Progenitor cell of endocrine pancreas (in vitro differentiated cells): Measurements from ENCODE around the gene IL32. TPM values are rescaled to one million over a fixed set of nuclear protein-coding genes. Genes with fewer than 3 reads are reported as not detected.

Experiments
- DNase-seq: peaks from one replicate; pipeline ENCODE4 v3.0.0; 2021; ENCODE audit warnings: low spot score; ENCODE audit not compliant: unreplicated experiment
- H3K27ac Mint-ChIP-seq: 2 replicates; pipeline ENCODE4 v1.8.0; 2021; ENCODE audit warnings: mild to moderate bottlenecking, moderate library complexity, mixed read lengths
- H3K27me3 Mint-ChIP-seq: 2 replicates; pipeline ENCODE4 v1.8.0; 2021; ENCODE audit warnings: mixed read lengths
- H3K36me3 Mint-ChIP-seq: 2 replicates; pipeline ENCODE4 v1.8.0; 2022; ENCODE audit warnings: mixed read lengths; ENCODE audit not compliant: insufficient read depth
- H3K4me1 Mint-ChIP-seq: 2 replicates; pipeline ENCODE4 v1.8.0; 2021; ENCODE audit warnings: low read depth, mixed read lengths
- H3K4me3 Mint-ChIP-seq: 2 replicates; pipeline ENCODE4 v1.8.0; 2021; ENCODE audit warnings: low read depth, mild to moderate bottlenecking, moderate library complexity, mixed read lengths
- H3K9me3 Mint-ChIP-seq: 2 replicates; pipeline ENCODE4 v1.8.0; 2021; ENCODE audit warnings: low read depth, mixed read lengths
- total RNA-seq: library from RNA; stranded (reverse); gene quantifications from 2 replicates; pipeline ENCODE4 v1.2.1, GENCODE V29; 2021
- TF ChIP-seq, protein P1 (sequence below): fragments of 200-600 bp; sonication (generic); IDR thresholded peaks from one replicate; pipeline ENCODE4 v1.5.0; 2021; ENCODE audit warnings: antibody characterized with exemption, mild to moderate bottlenecking; ENCODE audit not compliant: unreplicated experiment

Gene IL32
- total RNA-seq, 1 donor from 2014 or later, result 2.9 TPM

DNA sequence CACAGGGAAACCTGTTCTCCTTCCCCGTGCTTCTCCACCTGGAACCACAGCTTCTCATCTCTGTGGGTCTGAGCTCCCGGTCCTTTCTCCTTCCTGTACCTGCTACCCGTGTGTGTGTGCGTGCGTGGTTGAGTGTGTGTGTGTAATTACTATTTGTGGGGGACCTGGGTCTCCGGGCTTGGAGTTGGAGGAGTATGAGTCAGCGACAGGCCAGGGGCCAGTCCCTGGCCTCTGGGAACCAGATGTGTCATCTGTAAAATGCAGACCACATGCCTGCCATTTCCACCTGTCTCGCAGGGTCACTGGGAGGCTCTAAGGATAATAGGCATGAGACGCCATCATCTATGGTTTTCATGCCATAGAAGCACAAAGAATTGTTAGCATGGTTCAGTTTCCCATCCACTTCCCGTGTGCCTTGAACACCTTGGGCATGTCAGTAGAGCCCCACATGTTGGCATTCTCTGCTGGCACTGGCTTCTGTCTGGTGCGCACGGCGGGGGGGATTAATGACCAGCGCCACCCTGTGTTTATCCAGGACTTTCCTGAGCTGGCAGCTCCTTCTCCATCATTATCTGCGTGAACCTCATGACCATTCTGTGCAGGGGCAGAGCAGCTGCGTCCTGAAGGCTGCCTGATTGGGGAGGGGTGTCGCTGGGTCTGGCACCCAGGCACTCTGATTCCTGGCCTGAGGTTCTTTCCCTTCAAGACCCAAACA is 48.5 kb downstream of the IL32 start:
- TF ChIP-seq, protein P1, sequence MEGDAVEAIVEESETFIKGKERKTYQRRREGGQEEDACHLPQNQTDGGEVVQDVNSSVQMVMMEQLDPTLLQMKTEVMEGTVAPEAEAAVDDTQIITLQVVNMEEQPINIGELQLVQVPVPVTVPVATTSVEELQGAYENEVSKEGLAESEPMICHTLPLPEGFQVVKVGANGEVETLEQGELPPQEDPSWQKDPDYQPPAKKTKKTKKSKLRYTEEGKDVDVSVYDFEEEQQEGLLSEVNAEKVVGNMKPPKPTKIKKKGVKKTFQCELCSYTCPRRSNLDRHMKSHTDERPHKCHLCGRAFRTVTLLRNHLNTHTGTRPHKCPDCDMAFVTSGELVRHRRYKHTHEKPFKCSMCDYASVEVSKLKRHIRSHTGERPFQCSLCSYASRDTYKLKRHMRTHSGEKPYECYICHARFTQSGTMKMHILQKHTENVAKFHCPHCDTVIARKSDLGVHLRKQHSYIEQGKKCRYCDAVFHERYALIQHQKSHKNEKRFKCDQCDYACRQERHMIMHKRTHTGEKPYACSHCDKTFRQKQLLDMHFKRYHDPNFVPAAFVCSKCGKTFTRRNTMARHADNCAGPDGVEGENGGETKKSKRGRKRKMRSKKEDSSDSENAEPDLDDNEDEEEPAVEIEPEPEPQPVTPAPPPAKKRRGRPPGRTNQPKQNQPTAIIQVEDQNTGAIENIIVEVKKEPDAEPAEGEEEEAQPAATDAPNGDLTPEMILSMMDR, result no peak
- no peak for DNase-seq
- H3K27ac Mint-ChIP-seq, result peak overlapping the region; percentile 45
- peaks cover 19% of the 10 kb centered on the region for H3K4me1 Mint-ChIP-seq
- H3K9me3 Mint-ChIP-seq, result no peaks in the 10 kb centered on the region
- H3K27me3 Mint-ChIP-seq, result peaks cover 3% of the 10 kb centered on the region
- H3K4me3 Mint-ChIP-seq, result peak overlapping the region; percentile 89
- H3K36me3 Mint-ChIP-seq, result peaks cover 3% of the 10 kb centered on the region

DNA sequence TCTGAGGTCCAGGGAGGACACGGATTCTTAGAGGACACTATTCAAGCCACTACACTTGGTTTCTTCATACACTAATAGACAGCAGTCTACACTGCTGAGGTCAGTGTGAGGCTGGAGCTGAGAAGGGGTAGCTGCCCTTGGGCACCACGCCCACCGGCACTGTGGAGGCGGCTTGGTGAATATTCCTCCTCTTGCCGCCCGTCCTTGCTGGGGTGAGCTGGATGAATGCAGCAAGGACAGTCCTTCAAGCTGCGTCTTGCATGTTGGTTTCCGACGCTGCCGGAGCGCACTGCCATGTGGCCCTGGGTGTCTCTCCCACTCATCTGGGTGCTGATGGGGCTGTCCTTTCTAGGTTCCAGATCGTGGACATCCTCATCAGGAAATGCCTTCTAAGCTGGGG is 49.6 kb downstream of the IL32 start:
- TF ChIP-seq, protein P1, result no peak
- no peak for DNase-seq
- Mint-ChIP-seq H3K4me1 (peaks cover 19% of the 10 kb centered on the region), H3K4me3 (peak overlapping the region; percentile 60), H3K9me3 (no peaks in the 10 kb centered on the region), H3K36me3 (peaks cover 6% of the 10 kb centered on the region), H3K27me3 (no peaks in the 10 kb centered on the region), H3K27ac (no peak overlapping the region)

DNA sequence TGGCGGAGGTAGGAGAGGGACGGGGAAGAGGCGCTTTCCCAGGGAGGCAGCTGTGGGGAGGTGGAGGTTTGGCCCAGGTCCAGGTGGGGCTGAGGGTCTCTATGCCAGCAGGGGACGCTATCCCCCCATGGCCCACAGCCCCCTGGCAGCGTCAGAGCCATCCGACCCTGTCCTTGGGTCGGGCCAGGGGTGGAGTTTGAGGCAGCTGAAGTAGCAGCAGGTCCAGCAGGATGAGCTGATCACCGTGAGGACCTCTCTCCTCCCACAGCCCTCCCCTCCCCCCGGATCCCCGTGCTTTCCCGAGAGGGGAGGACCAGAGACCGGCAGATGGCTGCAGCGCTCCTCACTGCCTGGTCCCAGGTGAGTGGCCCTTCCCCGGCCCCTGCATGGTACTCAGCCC is 50.1 kb downstream of the IL32 start:
- TF ChIP-seq, protein P1, result no peak
- Mint-ChIP-seq H3K4me1 (peaks cover 19% of the 10 kb centered on the region), H3K27ac (no peak overlapping the region), H3K27me3 (no peaks in the 10 kb centered on the region), H3K9me3 (no peaks in the 10 kb centered on the region), H3K36me3 (peaks cover 6% of the 10 kb centered on the region), H3K4me3 (no peak overlapping the region)
- DNase-seq, result no peak

DNA sequence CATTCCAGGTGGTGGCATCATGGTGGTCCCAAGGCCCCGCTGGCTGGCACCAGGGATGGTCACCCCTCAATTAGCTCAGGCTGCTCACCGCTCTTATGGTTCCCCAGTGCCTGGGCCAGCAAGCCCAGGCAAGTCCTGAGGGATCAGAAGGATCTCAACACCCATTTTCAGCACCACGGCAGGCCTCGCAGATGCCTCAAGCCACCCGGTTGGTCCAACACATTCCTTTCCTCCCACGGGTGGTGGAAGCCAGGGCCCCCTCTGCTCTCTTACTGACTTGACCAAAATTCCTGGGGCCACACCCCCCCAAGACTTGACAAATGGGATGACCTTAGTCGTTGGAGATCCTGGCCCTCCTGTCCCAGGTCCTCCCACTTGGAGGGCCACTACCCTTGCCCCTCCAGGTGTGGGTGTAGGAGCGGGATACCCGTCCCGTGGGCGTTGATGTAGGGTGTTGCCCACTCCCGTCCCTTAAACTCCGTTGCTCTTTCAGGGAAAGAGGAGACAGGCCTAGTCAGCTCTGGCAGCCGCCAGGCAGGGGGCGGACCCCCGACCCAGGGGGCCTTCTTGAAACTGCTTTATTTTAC is 52.9 kb downstream of the IL32 start:
- DNase-seq, result no peak
- no peak overlapping the region for H3K4me3 Mint-ChIP-seq
- no peaks in the 10 kb centered on the region for H3K9me3 Mint-ChIP-seq
- H3K36me3 Mint-ChIP-seq, result peaks cover 8% of the 10 kb centered on the region
- TF ChIP-seq, protein P1, result no peak
- H3K27ac Mint-ChIP-seq, result no peak overlapping the region
- H3K4me1 Mint-ChIP-seq, result peaks cover 9% of the 10 kb centered on the region
- H3K27me3 Mint-ChIP-seq, result no peaks in the 10 kb centered on the region

DNA sequence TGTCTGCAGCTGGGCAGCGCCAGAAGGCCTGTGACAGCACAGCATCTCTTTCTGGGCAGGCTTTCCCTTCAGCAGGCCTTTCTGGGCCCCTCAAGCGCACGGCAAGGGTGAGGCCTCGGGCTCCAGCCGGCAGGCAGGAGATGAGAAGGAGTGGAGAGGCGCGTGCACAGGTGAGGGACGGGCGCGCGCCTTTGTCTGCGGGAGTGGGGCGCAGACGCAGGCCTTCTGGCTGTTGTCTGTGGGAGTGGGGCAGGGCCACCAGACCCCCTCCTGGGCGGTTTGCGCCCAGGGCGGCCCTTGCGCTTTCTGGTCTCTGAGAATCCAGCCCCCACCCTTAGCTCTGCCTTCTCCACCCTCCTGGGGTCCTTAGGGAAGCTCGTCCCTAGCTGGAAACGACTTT is 53.4 kb downstream of the IL32 start:
- H3K9me3 Mint-ChIP-seq, result no peaks in the 10 kb centered on the region
- peaks cover 8% of the 10 kb centered on the region for H3K4me1 Mint-ChIP-seq
- DNase-seq, result no peak
- H3K27ac Mint-ChIP-seq, result no peak overlapping the region
- no peaks in the 10 kb centered on the region for H3K27me3 Mint-ChIP-seq
- TF ChIP-seq, protein P1, result no peak
- H3K4me3 Mint-ChIP-seq, result no peak overlapping the region
- H3K36me3 Mint-ChIP-seq, result peaks cover 8% of the 10 kb centered on the region

Other genes with a start within 250 kb of the IL32 start
- gene PRSS21, start 248.4 kb upstream of the IL32 start, total RNA-seq, result not detected in 2 replicates
- gene ZG16B, start 235.3 kb upstream of the IL32 start, total RNA-seq, result not detected in 2 replicates
- 23.3 and 25.9 TPM in 2 replicates for gene PRSS22, start 207.5 kb upstream of the IL32 start, total RNA-seq
- gene FLYWCH2, start 182.4 kb upstream of the IL32 start, total RNA-seq, result 26.3 and 26.9 TPM in 2 replicates
- 19.5 and 20.7 TPM in 2 replicates for gene FLYWCH1, start 153.7 kb upstream of the IL32 start, total RNA-seq
- 0.31 and 0.47 TPM in 2 replicates for gene KREMEN2, start 101.4 kb upstream of the IL32 start, total RNA-seq
- 13.0 and 13.1 TPM in 2 replicates for gene PAQR4, start 96.3 kb upstream of the IL32 start, total RNA-seq
- gene PKMYT1, start 85.2 kb upstream of the IL32 start, total RNA-seq, result 33.7 and 36.5 TPM in 2 replicates
- gene CLDN9, start 52.7 kb upstream of the IL32 start, total RNA-seq, result 2.2 and 2.9 TPM in 2 replicates
- 563 and 578 TPM in 2 replicates for gene CLDN6, start 47.5 kb upstream of the IL32 start, total RNA-seq
- 44.3 and 57.4 TPM in 2 replicates for gene TNFRSF12A, start 45.3 kb upstream of the IL32 start, total RNA-seq
- gene HCFC1R1, start 41.7 kb upstream of the IL32 start, total RNA-seq, result 22.4 and 25.3 TPM in 2 replicates
- 44.1 and 47.4 TPM in 2 replicates for gene THOC6, start 41.6 kb upstream of the IL32 start, total RNA-seq
- 10.4 and 11.7 TPM in 2 replicates for gene BICDL2, start 28.7 kb upstream of the IL32 start, total RNA-seq
- gene MMP25, start 19.1 kb upstream of the IL32 start, total RNA-seq, result 0.13 and 0.19 TPM in 2 replicates
- 0.33 and 0.34 TPM in 2 replicates for gene ZSCAN10, start 33.7 kb downstream of the IL32 start, total RNA-seq
- gene ZNF205, start 46.9 kb downstream of the IL32 start, total RNA-seq, result 23.3 and 23.9 TPM in 2 replicates
- 13.1 and 13.4 TPM in 2 replicates for gene ZNF213, start 69.4 kb downstream of the IL32 start, total RNA-seq
- not detected in 2 replicates for gene OR1F1, start 122.6 kb downstream of the IL32 start, total RNA-seq
- gene ZNF200, start 169.5 kb downstream of the IL32 start, total RNA-seq, result 11.2 and 11.9 TPM in 2 replicates
- gene MEFV, start 191.0 kb downstream of the IL32 start, total RNA-seq, result not detected in 2 replicates
- gene ZNF263, start 217.9 kb downstream of the IL32 start, total RNA-seq, result 29.4 and 33.8 TPM in 2 replicates
- 5.4 and 5.8 TPM in 2 replicates for gene TIGD7, start 239.8 kb downstream of the IL32 start, total RNA-seq
- gene ZNF75A, start 239.9 kb downstream of the IL32 start, total RNA-seq, result 57.4 and 58.7 TPM in 2 replicates